ENCODE data around the gene C5AR2.
"Not testable (repeated sequence)": the region's sequence is repeated elsewhere in the genome, so short reads cannot be mapped to it uniquely, and the experiment has no call there.

C5AR2 gene

DNA sequence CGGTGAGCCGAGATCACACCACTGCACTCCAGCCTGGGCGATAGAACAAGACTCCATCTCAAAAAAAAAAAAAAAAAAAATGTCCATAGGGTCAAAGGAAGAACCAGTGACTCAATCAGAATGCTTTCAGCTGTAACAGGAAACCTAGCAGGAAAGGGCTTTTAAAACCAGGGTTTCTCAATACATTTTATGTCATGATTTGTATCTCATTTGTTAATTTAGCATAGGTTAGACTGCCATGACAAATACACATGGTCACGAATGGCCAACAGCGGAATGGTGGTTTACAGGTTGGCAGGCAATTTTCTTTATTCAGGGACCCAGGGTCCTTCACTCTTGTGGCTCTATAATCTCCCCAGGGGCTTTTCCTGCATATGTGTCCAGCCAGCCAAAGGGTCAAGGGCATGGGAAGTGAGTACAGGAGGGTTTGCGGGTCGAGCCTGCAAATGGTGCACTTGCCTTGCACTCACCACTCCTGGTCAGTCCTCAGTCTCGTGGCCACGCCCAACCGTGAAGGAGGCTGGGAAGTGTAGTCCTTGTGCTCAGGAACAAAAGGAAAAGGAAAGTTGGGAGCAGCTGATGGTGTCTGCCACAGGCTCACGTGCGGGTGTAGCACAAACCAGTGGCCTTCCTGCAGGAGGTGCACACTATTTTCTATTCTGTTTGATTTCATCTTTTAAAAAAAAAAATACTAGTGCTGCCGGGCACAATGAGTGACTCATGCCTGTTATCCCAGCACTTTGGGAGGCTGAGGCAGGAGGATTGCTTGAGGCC, 32.0 kb downstream of the C5AR2 start:
- DNase-seq (ENCODE audit: low read depth), result peak; percentile 45

DNA sequence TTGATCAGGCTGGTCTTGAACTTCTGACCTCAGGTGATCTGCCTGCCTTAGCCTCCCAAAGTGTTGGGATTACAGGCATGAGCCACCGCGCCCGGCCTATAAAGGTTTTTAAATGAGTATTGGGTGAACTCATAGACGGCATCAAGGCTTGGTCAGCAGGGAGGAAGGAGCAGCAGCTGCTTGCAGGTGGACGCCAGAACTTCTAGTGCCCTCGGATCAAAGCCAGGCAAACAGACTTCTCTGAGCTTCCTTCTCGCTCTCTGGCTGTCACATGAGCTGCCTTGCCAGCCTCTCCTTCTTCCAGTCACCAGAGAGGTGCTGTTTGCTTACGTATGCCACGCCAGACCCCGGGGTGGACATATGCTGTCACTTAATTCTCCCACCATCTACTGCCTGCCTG, 33.5 kb downstream of the C5AR2 start:
- DNase-seq (ENCODE audit: low read depth), result not testable (repeated sequence)

DNA sequence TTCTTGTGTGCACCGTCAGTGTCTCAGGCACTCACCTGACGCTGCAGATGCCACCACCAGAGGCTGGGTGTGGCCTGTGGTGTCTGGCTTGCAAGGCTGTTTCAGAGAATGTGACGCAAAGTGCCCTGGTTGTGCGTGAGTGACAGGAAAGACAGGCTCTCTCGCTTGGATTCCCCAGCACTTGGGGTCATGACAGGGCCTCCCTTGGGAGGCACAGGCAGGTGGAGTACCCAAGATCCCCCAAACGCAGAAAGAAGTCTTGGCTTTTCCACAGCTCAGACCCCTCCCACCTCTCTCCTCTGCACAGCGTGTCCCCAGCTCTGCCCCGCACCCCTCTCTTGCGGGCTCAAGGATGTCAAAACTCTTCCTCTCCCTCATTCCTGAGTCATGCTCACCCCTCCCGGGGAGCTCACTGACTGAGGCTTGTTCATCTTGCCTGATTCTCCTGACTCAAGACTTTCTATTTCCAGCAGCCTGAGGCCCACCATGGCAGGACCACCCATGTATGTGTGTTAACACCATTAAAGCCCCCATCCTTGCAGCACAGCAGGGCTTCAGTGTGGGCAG, 38.2 kb downstream of the C5AR2 start:
- DNase-seq (ENCODE audit: low read depth), result peak; percentile 84

DNA sequence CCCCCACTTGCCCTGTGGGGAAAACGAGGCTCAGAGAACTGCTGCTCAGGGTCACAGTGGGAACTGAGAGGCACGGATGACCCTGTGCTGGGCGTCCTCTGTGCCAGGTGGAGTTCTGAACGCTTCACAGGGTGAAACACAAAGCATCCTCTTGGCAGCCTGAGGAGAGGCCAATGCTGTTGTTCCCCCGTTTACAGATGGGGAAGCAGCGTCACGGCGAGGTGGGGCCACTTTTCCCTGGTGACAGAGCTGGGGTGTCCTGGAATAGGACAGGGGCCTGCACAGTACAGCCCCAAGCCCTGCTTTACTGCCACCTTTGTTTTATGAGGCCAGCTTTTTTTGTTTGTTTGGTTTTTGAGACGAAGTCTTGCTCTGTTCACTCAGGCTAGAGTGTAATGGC, 39.3 kb downstream of the C5AR2 start:
- no peak for DNase-seq (ENCODE audit: low read depth)

DNA sequence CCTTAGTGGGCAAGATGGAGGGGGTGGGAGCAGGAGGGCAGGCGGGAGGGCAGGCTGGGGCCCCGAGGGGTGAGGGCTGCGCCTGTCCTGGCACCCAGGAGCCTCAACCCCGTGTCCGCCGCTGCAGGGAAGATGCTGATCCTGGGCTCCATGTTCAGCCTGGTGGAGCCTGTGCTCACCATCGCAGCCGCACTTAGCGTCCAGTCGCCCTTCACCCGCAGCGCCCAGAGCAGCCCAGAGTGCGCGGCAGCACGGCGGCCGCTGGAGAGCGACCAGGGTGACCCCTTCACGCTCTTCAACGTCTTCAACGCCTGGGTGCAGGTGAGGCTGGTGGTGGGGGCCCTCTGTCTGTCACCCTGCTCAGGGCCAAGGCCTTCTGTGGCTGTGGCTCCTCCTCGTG, 40.6 kb downstream of the C5AR2 start:
- no peak for DNase-seq (ENCODE audit: low read depth)

DNA sequence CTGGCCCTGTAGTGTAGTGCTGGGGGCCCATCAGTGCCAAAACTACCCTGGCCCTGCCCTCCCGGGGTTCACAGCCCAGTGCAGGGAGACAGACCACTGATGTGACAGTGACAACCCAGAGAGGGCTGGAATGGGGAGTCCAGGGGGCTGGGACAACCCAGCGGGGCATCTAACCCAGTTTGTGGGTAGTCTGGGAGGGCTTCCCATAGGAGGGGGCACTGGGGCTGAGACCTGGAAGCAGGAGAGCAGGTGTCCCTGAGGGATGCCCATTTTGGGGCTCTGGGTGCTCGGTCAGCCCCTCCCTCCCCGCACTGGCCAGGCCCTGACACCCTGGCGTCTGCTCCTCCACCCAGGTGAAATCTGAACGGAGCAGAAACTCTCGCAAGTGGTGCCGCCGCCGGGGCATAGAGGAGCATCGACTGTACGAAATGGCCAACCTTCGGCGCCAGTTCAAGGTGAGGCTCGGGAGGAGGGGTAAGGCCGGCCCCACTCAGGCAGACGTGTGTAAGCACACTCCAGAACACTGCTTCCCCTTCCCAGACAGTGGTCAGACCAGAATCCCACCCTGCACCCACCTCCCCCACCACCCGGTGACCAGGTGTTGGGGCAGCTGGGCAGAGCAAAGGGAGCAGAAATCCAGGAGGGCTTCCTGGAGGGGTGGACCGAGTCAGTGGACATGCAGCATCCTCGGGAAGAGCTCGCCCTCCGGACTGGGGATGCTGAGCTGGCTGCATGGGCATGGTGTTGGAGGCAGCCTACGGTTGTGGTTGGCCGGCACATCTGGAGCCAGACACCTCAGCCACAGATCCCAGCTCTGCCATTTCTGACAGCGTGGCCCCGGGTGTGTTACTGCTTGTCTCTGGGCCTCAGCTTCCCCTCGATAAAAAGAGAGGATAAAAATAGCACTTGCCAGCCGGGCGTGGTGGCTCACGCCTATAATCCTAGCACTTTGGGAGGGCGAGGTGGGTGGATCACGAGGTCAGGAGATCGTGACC, 41.6 kb downstream of the C5AR2 start:
- no peak for DNase-seq (ENCODE audit: low read depth)

DNA sequence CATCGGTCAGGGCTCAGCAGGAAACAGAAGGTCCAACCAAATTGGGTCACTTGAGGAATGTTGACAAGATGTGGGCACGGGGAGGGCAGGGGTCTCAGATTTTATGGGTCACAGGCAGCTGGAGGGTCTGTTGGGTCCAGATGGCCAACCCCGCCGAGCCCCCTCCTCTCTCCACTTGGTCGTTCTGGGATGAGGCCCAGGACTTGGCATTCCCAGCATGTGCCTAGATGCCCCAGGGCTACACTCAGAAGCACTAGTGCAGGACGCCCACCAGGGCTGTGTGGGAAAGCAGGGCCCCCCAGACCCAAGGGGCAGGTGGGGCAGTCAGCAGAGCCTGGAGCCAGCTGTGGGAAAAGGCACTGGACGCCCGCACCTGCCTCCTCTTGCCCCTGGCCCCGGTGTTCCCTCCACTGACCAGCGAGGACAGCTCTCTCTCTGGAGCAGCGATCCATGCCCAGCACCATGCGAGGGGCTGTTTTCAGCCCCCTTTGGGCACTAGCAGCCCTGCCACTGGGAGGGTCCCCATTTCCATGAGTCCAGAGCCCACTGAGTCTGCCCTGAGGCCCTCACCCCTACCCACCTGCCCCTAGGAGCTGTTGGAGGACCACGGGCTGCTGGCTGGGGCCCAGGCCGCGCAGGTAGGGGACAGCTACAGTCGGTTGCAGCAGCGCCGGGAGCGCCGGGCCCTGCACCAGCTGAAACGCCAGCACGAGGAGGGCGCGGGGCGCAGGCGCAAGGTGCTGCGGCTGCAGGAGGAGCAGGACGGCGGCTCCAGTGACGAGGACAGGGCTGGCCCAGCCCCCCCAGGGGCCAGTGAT, 43.1 kb downstream of the C5AR2 start:
- DNase-seq (ENCODE audit: low read depth), result no peak

DNA sequence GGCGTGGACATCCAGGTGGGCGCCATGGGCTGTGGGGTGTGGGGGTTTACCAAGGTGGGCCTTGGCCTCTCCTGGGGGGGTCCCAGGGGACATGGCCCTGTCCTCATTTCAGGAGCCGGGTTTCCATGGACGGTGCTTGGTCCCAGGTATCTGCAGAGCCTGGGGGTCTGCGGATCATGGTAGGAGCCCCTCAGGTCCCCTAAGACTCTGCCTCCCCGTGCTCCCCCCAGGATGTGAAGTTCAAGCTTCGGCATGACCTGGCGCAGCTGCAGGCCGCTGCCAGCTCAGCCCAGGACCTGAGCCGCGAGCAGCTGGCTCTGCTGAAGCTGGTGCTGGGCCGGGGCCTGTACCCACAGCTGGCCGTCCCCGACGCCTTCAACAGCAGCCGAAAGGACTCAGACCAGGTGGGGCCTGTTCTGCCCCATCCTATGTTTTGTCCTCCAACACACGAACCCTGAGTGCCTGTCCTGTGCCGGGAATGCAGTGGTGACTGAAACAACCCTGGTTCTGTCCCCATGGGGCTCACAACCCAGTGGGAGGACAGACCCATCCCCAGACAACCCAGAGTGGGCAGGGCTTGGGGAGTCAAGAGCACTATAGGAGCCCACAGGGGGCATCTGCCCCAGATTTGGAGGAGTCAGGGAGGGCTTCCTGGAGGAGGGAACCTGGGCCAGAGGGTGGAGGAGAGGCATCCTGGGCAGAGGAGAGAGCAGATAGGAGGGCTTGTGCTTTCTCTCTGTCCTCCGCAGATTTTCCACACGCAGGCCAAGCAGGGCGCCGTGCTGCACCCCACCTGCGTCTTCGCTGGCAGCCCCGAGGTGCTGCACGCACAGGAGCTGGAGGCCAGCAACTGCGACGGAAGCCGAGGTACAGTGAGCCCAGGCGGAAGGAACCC, 44.0 kb downstream of the C5AR2 start:
- DNase-seq (ENCODE audit: low read depth), result no peak

DNA sequence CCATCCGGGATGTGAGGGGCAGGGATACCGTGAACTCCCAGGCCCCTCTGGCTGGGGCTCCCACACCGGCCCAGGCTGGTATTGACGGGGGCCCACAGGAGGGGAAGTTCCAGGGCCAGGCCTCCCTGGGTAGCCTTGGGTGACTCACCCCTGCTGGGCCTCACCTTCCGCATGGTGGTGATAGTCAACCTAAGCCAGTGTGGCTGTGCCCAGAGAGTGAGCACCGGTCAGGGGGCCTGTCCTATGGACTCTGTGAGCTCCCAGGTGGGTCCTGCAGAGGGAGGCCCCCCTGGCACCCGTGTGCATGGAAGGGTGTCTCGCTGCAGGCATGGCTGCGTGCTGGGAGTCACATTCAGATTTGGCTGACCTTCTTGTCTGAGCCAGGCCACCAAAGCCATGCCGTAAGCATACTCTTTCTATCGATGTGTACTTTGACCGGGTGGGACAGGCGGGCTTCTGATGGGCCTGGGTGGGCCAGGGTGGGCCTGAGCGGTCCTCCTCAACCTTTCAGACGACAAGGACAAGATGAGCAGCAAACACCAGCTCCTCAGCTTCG, 44.7 kb downstream of the C5AR2 start:
- peak; percentile 25 for DNase-seq (ENCODE audit: low read depth)

DNA sequence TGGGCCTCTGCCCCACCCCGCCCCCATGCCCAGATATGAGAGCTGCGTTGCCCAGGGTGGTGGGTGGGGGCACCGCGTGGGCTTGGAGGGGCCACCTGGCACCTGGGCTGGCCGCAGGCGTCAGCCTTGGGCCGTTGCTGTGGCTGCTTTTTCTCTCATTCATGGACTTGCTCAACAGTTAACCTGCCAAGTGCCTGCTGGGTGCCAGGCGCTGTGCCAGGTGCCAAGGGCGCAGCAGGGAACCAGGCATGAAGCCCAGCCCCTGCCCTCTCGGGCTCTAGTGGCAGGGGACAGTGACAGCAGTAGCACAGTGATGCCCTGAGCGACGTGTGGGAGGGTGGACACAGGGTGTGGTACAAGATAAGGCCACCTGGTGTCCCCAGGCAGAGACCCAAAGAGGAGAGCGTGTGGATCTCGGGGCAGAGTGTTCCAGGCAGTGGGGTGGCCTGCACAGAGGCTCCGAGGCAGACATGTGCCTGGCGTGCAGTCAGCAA, 45.3 kb downstream of the C5AR2 start:
- DNase-seq (ENCODE audit: low read depth), result no peak

DNA sequence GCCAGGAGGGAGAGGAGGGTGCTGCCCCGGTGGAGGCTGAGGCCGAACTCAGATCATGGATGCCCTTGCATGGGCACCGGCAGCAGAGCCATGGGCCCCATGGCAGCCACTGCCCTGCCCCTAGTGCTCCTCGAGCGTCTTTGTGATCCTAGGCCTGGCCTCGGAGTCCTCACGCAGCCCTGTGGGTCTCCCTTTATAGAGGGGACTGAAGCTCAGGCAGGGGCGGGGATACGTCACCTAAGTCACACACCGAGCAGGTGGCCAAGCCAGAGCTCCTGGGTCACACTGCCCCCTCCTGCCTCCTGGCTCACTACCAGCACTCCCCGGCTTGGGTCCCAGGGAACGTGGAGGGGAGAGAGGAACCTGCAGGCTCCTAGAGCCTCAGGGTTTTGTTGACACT, 45.8 kb downstream of the C5AR2 start:
- DNase-seq (ENCODE audit: low read depth), result no peak

DNA sequence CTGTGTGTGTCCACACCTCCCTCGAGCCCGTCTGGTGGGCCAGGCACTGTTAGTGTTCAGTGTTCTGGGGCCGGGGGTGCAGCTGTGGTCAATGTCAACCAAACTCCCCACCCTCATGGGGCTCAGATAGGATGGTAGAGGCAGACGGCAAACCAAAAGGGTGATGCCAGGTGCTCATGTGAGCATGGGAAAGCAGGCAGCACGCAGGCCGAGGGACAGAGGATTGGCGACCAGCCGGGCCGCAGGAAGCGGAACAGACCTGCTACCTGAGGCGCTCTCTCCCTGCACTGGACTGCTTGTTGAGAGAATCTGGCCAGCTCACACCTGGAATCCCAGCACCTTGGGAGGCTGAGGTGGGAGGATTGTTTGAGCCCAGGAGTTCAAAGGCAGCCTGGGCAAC, 46.3 kb downstream of the C5AR2 start:
- DNase-seq (ENCODE audit: low read depth), result no peak

DNA sequence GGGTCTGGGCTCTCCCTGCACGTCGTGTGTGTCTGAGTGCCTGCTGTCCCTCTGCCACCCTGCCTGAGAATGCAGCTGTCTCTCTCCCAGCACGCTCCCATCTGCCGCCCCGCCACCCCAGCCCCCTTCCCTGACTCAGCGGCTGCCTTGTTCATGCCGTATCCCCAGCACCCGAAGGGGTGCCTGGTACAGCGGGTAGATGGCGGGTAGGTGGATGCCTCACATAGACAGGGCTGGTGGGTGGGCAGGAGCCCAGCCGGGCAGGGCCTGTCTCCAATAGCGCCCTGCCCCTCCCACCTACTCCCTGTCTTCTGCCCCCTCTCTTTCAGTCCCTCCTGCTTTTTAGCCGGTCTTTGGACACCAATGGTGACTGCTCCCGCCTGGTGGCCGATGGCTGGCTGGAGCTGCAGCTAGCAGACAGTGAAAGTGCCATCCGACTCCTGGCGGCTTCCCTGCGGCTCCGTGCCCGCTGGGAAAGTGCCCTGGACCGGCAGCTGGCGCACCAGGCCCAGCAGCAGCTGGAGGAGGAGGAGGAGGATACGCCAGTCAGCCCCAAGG, 47.5 kb downstream of the C5AR2 start:
- DNase-seq (ENCODE audit: low read depth), result no peak

DNA sequence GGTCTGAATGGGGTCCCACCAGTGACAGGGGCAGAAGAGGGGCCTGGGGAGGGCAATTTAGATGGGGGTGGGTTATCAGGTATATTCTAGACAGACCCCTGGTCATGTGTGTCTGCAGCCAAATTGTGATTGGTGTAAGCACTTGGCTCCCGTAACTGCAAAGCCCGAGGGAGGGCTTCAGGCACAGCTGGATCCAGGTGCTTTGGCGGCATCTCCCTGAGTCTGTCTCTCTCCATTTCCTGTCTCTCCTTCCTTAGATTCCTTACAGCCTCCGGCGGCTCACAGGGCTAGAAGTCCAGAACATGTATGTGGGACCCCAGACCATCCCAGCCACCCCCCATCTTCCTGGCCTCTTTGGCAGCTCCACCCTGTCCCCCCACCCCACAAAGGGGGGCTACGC, 48.6 kb downstream of the C5AR2 start:
- DNase-seq (ENCODE audit: low read depth), result no peak

DNA sequence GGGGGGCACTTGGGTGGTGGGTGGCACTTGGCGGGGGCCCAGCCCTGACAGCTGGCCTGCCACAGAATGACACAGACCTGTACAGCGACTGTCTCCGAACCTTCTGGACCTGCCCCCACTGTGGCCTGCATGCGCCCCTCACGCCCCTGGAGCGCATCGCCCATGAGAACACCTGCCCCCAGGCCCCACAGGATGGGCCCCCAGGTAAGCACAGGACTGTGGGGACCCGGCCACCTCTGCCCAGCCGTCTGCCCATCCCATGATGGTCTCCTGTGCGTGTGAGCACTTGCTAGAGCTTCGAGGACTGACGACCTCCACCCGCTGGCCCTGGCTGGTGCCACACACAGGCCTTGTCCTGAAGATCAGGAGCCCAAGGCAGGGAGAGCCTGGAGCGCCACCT, 49.1 kb downstream of the C5AR2 start:
- no peak for DNase-seq (ENCODE audit: low read depth)

DNA sequence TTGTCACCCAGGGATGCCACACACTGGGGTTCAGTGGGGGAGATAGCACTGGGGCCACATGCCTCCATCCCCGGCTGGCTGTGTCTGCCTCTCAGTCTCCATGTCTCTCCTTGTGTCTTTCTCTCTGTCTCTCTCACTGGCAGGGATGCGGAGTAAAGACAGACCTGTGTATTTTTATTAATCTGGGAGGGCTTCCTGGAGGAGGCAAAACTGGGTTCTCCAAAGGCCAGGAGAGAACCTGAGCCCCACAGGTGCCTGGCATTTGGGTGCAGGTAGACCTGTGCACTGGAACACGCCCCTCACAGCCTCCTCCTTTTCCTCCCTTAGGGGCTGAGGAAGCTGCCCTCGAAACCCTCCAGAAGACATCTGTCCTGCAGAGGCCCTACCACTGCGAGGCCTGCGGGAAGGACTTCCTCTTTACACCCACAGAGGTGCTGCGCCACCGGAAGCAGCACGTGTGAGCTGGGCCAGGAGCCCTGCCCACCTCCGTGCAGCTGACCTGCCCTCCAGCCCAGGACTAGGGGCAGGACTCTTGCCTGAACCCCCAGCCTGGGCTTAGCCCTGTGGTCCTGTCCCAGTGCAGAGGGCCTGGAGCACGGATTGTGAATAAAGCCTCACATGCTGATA, 49.8 kb downstream of the C5AR2 start:
- DNase-seq (ENCODE audit: low read depth), result no peak

DNA sequence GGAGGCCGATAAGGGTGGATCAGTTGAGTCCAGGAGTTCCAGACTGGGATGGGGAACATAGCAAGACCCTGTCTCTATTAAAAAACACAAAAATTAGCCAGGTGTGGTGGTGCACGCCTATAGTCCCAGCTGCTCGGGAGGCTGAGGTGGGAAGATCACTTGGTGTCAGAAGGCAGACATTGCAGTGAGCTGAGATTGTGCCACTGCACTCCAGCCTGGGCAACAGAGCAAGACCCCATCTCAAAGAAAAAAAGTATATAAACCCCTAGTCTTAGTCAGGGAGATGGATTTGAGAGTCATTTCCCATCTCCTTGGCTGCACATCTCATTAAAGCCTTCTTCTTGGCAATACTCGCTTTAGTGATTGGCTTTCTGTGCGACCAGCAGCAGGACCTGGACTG, 51.9 kb downstream of the C5AR2 start:
- not testable (repeated sequence) for DNase-seq (ENCODE audit: low read depth)

DNA sequence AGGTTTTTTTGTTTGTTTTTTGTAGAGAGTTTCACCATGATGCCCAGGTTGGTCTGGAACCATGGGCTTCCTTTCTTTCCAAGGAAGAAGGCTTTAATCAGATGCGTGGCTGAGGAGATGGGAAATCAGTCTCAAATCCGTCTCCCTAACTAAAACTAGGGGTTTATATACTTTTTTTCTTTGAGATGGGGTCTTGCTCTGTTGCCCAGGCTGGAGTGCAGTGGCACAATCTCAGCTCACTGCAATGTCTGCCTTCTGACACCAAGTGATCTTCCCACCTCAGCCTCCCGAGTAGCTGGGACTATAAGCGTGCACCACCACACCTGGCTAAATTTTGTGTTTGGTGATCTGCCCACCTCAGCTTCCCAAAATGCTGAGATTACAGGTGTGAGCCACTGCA, 52.6 kb downstream of the C5AR2 start:
- not testable (repeated sequence) for DNase-seq (ENCODE audit: low read depth)

DNA sequence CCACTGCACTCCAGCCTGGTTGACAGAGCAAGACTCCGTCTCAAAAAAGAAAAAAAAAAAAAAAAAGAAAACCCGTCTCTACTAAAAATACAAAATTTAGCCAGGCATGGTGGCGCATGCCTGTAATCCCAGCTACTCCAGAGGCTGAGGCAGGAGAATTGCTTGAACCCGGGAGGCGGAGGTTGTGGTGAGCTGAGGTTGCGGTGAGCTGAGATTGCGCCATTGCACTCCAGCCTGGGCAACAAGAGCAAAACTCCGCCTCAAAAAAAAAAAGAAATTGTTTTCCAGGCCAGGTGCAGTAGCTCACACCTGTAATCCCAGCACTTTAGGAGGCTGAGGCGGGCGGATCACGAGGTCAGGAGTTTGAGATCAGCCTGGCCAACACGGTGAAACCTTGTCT, 54.6 kb downstream of the C5AR2 start:
- DNase-seq (ENCODE audit: low read depth), result not testable (repeated sequence)

DNA sequence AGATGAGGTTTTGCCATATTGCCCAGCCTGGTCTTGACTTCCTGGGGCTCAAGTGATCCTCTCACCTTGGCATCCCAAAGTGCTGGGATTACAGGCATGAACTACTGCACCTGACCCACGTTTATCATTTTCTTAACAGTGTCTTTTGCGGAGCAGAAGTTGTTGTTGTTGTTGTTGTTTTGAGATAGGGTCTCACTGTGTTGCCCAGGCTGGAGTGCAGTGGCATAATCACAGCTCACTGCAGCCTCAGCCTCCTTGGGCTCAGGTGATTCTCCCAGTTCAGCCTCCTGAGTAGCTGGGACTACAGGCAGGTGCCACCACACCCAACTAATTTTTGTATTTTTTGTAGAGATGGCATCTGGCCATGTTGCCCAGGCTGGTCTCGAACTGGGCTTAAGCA, 55.6 kb downstream of the C5AR2 start:
- not testable (repeated sequence) for DNase-seq (ENCODE audit: low read depth)
